ENCODE measurements around the gene LANCL2.

LANCL2 gene

DNA sequence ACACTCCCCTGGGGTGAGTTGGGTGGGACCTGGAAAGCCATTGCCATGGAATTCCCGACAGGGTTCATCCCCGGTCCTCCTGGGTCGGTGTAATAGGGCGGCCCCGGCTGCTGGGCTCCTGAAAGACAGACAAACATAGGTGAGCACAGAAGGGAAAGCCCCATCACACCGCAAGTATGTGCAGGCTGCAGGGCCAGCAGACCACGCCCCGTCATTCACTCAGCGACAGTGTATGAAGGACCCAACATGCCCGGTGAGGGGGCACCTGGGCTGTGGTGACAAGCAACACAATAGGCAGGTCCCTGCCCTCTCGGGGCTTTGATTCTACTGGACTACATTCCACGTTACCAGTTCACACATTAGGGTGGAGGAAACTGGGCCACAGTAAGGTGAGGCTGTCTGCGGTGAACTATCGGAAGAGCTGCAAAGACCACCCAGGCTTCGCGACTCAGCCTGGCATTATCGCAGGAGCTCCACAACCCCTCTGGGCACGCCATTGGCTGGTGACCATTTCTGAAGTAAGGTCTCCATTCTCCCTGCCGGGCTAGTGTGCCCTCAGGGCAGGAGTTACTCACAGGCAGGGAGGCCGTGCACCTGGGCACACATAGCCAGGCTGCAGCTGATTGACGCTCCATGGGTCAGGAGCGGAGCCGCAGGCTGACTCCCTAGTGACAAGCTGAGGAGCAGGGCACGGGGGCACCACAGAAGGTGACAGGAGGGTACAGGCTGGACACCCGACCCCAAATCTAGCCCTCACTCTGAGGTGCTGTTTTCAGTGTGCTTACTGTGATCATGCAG lies 108.0 kb downstream of the LANCL2 start:
- DNase-seq = no peak

DNA sequence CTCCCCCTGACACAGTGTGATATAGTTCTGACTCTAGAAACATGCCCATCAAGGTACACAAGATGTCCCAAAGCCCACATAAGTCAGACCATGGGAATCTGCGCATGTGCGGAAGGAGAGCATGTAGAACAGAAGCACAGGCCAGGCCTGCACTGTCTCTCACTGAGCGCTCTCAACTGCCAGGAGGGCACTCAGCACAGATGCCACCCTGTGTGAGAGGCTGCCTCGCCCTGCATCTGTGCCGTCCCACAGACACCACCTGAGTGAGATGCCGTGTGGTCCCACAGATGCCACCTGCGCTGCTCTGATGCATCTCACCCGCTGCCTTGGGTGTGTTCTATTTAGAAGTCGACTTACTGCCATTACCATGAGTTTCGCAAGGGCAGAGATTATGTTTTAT lies 108.8 kb downstream of the LANCL2 start:
- DNase-seq = no peak

DNA sequence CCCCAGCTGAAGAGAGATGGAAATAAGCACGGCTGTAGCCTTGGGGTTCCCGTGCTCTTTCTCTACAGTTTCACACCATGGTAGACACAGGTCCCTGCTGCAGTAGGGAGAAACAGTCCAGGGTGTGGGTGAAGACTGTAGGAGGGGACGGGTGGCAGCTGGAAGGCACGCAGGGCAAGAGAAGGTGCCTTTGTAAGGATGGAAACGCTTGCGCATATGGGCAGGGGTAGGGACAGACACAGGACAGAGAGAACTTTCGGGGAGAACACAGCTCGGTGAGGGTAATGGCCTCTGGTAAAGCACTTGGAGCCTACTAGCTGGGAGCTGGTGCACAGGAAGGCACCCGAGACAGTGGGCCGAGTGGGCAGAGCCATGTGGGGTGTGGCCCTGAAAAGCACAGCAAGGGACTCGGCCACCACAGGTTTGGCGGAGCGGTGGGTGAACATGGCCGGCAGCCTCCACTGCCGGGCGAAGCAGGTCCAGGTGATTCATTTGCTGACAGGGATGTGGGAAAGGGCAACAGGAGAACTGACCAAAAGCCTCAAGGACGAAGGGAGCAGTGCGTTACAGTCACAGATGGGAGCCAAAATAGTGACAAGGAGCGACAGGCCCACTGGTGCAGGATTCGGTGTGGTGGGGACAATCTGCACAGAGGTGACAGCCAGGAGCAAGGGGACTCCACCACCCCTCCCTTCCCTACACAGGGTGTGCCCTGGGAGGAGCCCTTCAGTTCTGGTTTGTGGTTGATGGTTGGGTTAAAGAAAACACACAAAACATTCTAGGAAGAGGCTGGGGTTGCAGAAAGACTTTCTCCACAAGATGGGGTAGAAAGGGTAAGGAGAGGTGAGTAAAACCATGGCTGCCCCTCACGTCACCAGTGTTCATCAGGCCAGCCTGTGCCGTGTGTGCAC lies 110.1 kb downstream of the LANCL2 start:
- DNase-seq = no peak

DNA sequence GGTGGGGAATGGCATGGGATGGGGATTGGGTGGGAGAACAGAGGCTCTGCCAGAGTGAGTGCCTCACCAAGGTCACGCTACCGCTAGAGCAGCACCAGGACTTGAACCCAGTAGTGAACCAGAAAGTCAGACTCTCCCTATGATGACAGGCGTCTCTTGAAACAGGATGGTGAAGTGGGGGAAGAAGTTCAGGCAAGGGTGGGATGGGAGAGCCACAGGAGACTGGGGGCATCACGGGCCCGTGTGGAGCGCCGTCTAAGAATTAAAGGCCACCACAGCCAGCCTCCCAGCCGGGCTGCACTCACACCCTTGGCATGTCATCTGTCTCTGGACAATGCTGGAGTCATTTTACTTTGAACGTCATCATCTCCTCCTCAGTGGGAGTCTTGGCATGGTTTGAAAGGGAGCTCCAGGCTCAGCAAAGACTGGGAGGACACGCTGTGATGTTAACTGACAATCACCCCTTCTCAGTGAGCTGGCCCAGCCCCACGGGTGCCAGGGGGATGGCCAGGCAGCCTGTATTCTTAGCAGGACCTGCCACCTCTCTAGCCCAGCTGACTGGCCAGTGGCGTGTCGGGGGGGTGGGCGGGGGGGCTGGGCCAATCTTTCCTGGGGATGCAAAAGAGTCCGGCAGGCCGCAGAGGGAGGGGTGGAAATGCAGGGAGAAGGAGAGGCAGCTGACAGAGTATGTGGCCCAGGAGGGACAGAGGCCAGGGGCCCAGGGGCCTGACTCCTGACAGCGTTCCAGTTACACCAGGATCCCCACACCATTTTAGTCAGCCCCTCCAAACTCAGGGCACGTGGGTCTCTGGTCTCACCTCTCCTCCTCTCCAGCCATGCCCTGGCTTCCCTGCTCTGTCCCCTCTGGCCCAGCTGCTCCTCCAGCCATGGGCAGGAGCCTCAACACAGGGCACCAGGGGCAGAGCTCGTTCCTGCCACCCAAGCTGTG lies 111.0 kb downstream of the LANCL2 start:
- DNase-seq = no peak

DNA sequence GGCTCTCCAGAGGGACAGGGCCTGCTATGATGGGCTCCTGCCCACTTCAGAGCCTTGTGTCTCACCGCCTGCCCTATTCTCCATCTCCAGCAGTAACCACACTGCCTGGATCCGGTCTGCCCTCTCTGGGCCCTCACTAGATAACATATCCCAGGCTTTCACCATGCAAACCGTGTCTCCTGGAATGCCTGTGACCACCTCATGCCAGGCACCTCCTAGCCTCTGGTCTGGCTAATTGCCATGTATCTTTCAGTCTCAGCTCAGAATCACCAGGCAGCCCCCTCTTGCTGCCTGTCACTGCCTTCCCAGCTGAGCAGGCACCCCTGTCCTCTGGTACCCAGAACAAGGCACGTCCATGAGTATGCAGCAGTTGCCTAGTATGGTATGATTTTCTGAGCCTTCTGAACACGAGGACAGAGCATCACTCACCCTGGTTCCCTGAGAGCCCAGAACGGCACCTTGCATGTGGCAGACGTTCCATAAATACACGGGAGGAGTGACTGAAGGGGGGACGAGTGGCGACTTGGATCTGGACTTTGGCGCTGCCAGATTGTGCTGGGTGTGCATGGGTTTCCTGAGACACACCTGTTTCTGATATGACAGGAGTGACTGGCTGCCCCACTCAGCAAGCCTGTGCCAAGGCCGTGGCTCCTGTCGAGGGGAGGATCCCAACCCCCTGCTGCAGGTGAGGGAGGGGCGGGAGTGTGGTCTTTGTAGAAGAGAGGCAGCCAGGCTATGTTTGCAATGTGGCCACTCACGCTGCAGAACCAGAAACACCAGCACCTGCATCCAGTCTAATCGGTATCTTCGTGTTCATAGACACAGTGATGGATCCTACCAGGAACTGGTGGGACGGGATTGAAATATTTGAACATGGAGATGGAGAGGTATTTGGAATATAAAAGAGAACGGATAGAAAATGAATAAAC lies 112.0 kb downstream of the LANCL2 start:
- no peak for DNase-seq

DNA sequence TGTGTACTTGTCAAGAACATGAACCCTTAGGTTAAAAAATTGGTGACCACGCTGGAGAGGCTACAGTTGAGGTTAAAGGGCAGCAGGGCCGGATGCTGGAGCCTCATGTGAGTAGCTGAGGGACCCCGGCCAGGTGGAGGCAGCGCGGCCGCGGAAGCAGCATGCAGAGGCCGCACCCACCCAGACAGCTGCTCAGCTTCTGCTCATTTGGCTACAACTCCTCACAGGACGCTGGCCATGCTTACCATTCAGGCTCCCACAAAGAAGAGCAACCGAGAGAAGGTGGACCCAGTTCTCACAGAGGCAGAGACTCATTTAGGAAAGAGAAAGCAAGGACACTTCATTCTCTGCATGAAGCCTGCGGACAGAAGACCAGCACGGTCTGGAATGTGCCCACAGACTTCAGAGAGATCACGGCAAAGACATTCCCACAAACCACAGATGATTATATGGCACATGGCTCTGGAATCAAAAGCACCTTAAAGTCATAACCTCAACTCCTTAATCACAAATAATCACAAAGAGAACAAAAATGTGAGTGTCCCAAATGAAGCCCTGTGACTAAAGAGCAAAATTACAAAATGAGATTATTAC lies 112.7 kb downstream of the LANCL2 start:
- DNase-seq = no peak

DNA sequence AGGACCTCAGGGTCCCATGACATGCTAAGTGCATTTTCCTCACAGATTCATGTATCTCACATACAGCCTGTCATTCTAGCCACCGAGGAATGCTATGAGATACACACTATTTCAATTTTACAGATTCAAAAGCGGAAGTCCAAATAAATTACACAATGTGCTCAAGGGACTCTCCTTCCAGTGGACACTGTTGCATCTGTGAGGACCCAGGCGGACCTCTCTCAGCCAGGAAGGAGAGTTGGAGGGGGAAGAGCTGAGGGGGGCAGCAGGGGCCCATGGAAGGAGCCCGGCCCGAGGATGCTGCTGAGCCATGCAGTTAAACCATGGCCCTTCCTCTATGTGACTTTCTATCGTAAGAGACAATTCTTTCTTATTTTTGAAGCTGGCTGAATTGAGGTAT lies 113.6 kb downstream of the LANCL2 start:
- no peak for DNase-seq

DNA sequence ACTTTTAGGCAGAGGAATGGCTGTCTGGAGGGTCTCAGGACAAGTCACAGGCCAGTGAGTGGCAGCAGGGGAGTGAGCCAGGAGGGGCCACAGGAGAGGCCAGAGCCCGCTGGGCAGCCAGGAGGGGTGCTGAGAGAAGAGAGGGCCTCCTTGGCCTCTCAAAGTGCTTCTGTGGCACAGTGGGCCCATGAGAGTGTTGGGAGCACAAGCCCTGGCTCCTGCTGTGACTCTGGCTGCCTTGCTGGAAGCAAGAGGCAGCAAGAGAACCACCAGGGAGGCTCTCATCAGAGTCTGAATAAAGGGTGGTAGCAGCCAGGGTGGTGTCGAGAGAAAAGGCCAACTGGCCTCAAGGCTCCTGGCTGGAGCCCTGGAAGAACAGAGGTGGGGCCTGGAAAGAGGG lies 116.0 kb downstream of the LANCL2 start:
- DNase-seq = no peak

DNA sequence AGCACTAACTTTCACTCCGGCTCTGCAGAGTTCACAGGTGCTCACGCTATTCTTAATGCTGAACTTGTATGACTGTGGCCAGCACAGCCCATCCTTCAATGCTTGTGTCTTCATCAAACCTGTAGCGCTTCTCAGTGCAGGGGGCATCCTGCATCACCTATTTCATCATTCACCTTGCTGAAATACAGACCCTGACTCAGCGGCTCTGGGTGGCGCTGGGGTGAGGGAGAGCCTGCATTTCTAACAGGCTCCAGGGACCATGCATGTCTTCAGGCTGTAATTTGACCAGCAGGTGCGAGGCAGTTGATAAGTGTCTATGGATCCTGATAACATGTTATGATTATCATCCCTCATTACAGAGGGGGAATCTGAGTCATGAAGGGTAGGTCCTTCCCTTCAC lies 117.9 kb downstream of the LANCL2 start:
- no peak for DNase-seq
